WERI-Rb-1 (cell line): ENCODE measurements around the gene IL26.

Experiments used
- DNase-seq: peaks from one replicate; pipeline ENCODE4 v3.0.0-alpha.2; 2020
- H3K27ac ChIP-seq: fragments of 250-450 bp; sonication (Bioruptor Pico); 2 replicates; pipeline ENCODE4 v1.5.1; 2020; ENCODE audit warnings: mild to moderate bottlenecking, moderate library complexity
- H3K27me3 ChIP-seq: fragments of 250-450 bp; sonication (Bioruptor Pico); 2 replicates; pipeline ENCODE4 v1.5.1; 2021; ENCODE audit warnings: mild to moderate bottlenecking, low read depth, moderate library complexity; ENCODE audit not compliant: insufficient read depth, severe bottlenecking
- H3K36me3 ChIP-seq: fragments of 250-450 bp; sonication (Bioruptor Pico); 2 replicates; pipeline ENCODE4 v1.5.1; 2020; ENCODE audit warnings: mild to moderate bottlenecking, moderate library complexity
- H3K4me3 ChIP-seq: 2 replicates; pipeline ENCODE4 v1.5.1; 2011; ENCODE audit warnings: low read depth, mild to moderate bottlenecking, control low read depth, low read length
- H3K9me3 ChIP-seq: fragments of 250-450 bp; sonication (Bioruptor Pico); 2 replicates; pipeline ENCODE4 v1.5.1; 2021; ENCODE audit warnings: mild to moderate bottlenecking, moderate library complexity; ENCODE audit not compliant: severe bottlenecking
- CTCF ChIP-seq: IDR thresholded peaks from 2 replicates; pipeline ENCODE4 v1.5.1; 2011; ENCODE audit warnings: low read depth, mild to moderate bottlenecking, control low read depth, inconsistent platforms, low read length

IL26 gene

GRCh38 chr12:68233498-68233897 lies 7.9 kb upstream of the IL26 start:
- no peak overlapping the region for H3K27ac ChIP-seq
- no peak overlapping the region for H3K4me3 ChIP-seq
- no peak for TF ChIP-seq CTCF
- no peaks in the 10 kb centered on the region for H3K27me3 ChIP-seq
- no peaks in the 10 kb centered on the region for H3K9me3 ChIP-seq
- no peak for DNase-seq
- H3K36me3 ChIP-seq = no peaks in the 10 kb centered on the region

GRCh38 chr12:68231691-68232090 lies 6.1 kb upstream of the IL26 start:
- no peak for TF ChIP-seq CTCF
- H3K27ac ChIP-seq = no peak overlapping the region
- H3K36me3 ChIP-seq = no peaks in the 10 kb centered on the region
- no peak for DNase-seq
- H3K4me3 ChIP-seq = no peak overlapping the region
- no peaks in the 10 kb centered on the region for H3K9me3 ChIP-seq
- H3K27me3 ChIP-seq = no peaks in the 10 kb centered on the region

GRCh38 chr12:68231229-68231628 lies 5.6 kb upstream of the IL26 start:
- Histone ChIP-seq H3K27me3 (no peaks in the 10 kb centered on the region), H3K36me3 (no peaks in the 10 kb centered on the region), H3K4me3 (no peak overlapping the region), H3K9me3 (no peaks in the 10 kb centered on the region), H3K27ac (no peak overlapping the region)
- DNase-seq = no peak
- no peak for TF ChIP-seq CTCF

- H3K4me3 ChIP-seq = no peak overlapping the region
- no peak for DNase-seq
- no peak for TF ChIP-seq CTCF
These were observed 4.3 kb upstream of the IL26 start for GRCh38 chr12:68229956-68230355.

GRCh38 chr12:68227356-68227755 lies 1.7 kb upstream of the IL26 start:
- Histone ChIP-seq H3K9me3 (no peaks in the 10 kb centered on the region), H3K36me3 (no peaks in the 10 kb centered on the region), H3K27ac (no peak overlapping the region), H3K27me3 (no peaks in the 10 kb centered on the region), H3K4me3 (no peak overlapping the region)
- TF ChIP-seq CTCF = no peak
- no peak for DNase-seq

More at GRCh38 chr12:68229956-68230355, 4.3 kb upstream of the IL26 start:
- Histone ChIP-seq H3K9me3 (no peaks in the 10 kb centered on the region), H3K27ac (no peak overlapping the region), H3K27me3 (no peaks in the 10 kb centered on the region), H3K36me3 (no peaks in the 10 kb centered on the region)

GRCh38 chr12:68224613-68225285 lies 861 bp downstream of the IL26 start:
- no peaks in the 10 kb centered on the region for H3K27me3 ChIP-seq
- H3K27ac ChIP-seq = no peak overlapping the region
- TF ChIP-seq CTCF = no peak
- no peaks in the 10 kb centered on the region for H3K9me3 ChIP-seq
- H3K36me3 ChIP-seq = no peaks in the 10 kb centered on the region
- H3K4me3 ChIP-seq = no peak overlapping the region
- DNase-seq = no peak
